Ovary (tissue), 9 donors: ENCODE measurements around the gene ARHGAP45. TPM values are rescaled to one million over a fixed set of nuclear protein-coding genes. Genes with fewer than 3 reads are reported as not detected.

ENCODE experiments used
- DNase-seq, 5 donors: peaks; one replicate each; pipeline ENCODE4 v3.0.0-alpha.2; 2019 to 2020
- H3K27ac ChIP-seq, 2 donors: fragments of 200-600 bp; one replicate each; pipeline versions ENCODE4 v1.5.1 to v1.8.0; 2019 to 2022
- H3K27me3 ChIP-seq: fragments of 200-600 bp; one replicate; pipeline ENCODE4 v1.8.0; 2022
- H3K36me3 ChIP-seq: fragments of 200-600 bp; sonication (generic); one replicate; pipeline ENCODE4 v1.5.1; 2019
- H3K4me1 ChIP-seq: one replicate; pipeline ENCODE4 v1.8.1; 2013; ENCODE audit warnings: mild to moderate bottlenecking, moderate library complexity; ENCODE audit not compliant: insufficient read depth
- H3K4me3 ChIP-seq: fragments of 200-600 bp; sonication (generic); one replicate; pipeline ENCODE4 v1.5.1; 2017
- H3K9me3 ChIP-seq, 2 donors: fragments of 200-600 bp in 1 of 2; sonication (generic) in 1 of 2; one replicate each; pipeline versions ENCODE4 v1.5.1 to v1.8.1; 2013 to 2019; ENCODE audit warnings: mild to moderate bottlenecking in 1 of 2, moderate library complexity in 1 of 2
- EP300 ChIP-seq: sonication (generic); formaldehyde crosslinking; IDR thresholded peaks from one replicate; pipeline ENCODE4 v1.6.1; 2017; ENCODE audit warnings: antibody characterized with exemption
- POLR2A ChIP-seq: fragments of 450-650 bp; IDR thresholded peaks from one replicate; pipeline ENCODE4 v1.6.1; 2017; ENCODE audit warnings: antibody characterized with exemption, mild to moderate bottlenecking, moderate library complexity
- WGBS, 3 donors: extraction: QIAGEN DNeasy Blood & Tissue Kit in 1 of 3; methylation state at CpG; one replicate each; pipeline versions ENCODE4 v1.1.5 to v1.1.7; 2013 to 2017; 5-methylcytosine and 5-hydroxymethylcytosine counted together
- intact Hi-C, 4 donors: fragments of 100-400 bp; cut with DNase I; formaldehyde crosslinking; loops; one replicate each; pipeline versions ENCODE4 v1.11.0 to v1.15.1; 2022 to 2023
- polyA plus RNA-seq, 2 donors: library from polyadenylated mRNA; stranded (reverse); fragments of 200-250 nt in 1 of 2; fragments of 350-450 nt in 1 of 2; fragmentation: Illumina TruSeq in 1 of 2; extraction: RNeasy Lipid Tissue Mini Kit (QIAGEN cat#74804) in 1 of 2; gene quantifications; one replicate each; pipeline ENCODE4 v1.2.3, GENCODE V29; 2013 to 2014
- total RNA-seq, 7 donors: library from RNA; depleted of rRNA in 2 of 7; stranded (reverse); fragments of >200 nt in 2 of 7; fragmentation: NEBNext Ultra II Directional in 3 of 7; extraction: Animal tissue kit (Norgen Biotek cat#: 25700) in 3 of 7; gene quantifications; one replicate each; pipeline versions ENCODE4 v1.1.0 to v1.2.4, GENCODE V29; 2016 to 2023
- TF ChIP-seq, protein P1 (sequence below), 3 donors: fragments of 450-650 bp in 2 of 3; fragments of 200-600 bp in 1 of 3; IDR thresholded peaks; one replicate each; pipeline versions ENCODE4 v1.5.1 to v1.8.0; 2016 to 2022; ENCODE audit warnings: antibody characterized with exemption in 3 of 3, mild to moderate bottlenecking in 1 of 3
- donor health status: DM: no; HTN: no; CAD: no; lungs with moderate emphysema.
- donor health status: DM: no; HTN: no; CAD: no.
- donor health status: Bipolar disorder and iron deficiency.
- donor health status: DM: yes; HTN: yes; CAD: no.
- donor health status: DM: no; HTN: no; CAD: no.
- donor health status: DM: yes; HTN: yes; CAD: no.

ARHGAP45 gene
- total and polyA plus RNA-seq, 9 donors = 1.0 to 10.6 (median 7.0) TPM

DNA sequence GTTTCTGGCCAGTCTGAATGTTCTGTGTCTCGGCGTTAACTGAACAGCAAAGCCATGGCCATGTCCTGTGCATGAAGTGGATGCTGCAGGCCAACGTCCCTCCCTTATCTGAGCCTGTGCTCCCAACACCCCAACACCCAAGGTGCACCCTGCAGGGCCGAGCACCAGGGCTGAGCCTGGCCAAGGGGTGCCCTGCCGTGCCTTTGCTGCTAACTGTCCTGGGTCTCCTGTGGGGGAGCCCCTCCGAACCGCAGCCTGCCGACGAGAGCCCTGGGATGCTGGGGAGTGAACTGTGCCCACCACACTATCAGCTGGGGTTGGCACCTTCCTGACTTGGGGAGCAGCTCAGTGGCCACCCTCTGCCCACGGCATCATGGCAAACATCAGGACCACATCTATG lies 54.4 kb downstream of the ARHGAP45 start:
- Histone ChIP-seq H3K27ac (no peak overlapping the region), H3K4me1 (no peaks in the 10 kb centered on the region), H3K9me3 (no peaks in the 10 kb centered on the region), H3K4me3 (no peak overlapping the region), H3K36me3 (no peaks in the 10 kb centered on the region), H3K27me3 (no peaks in the 10 kb centered on the region)
- intact Hi-C loops = loop anchor here in 1 of 4 donors (5.0 kb wide), 1 partner anchor 66 kb away; no protein-coding TSS in a partner anchor
- DNase-seq = no peak
- TF ChIP-seq, protein P1, sequence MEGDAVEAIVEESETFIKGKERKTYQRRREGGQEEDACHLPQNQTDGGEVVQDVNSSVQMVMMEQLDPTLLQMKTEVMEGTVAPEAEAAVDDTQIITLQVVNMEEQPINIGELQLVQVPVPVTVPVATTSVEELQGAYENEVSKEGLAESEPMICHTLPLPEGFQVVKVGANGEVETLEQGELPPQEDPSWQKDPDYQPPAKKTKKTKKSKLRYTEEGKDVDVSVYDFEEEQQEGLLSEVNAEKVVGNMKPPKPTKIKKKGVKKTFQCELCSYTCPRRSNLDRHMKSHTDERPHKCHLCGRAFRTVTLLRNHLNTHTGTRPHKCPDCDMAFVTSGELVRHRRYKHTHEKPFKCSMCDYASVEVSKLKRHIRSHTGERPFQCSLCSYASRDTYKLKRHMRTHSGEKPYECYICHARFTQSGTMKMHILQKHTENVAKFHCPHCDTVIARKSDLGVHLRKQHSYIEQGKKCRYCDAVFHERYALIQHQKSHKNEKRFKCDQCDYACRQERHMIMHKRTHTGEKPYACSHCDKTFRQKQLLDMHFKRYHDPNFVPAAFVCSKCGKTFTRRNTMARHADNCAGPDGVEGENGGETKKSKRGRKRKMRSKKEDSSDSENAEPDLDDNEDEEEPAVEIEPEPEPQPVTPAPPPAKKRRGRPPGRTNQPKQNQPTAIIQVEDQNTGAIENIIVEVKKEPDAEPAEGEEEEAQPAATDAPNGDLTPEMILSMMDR (IDR thresholded peaks at IDR 0.05) = no peak
- TF ChIP-seq POLR2A = no peak
- no peak for TF ChIP-seq EP300
- WGBS, 3 donors = 85 to 93% (median 89%) methylated on average over 10 of the region's 10 CpGs

- Histone ChIP-seq H3K27ac (no peak overlapping the region), H3K27me3 (no peaks in the 10 kb centered on the region), H3K4me3 (no peak overlapping the region), H3K36me3 (no peaks in the 10 kb centered on the region), H3K9me3 (no peaks in the 10 kb centered on the region), H3K4me1 (no peaks in the 10 kb centered on the region)
- 91 to 94% (median 91%) methylated on average over 63 of the region's 63 CpGs for WGBS, 3 donors
- intact Hi-C loops = loop anchor here in 1 of 4 donors (5.0 kb wide), 1 partner anchor 65 kb away; no protein-coding TSS in a partner anchor
- peak in 1 of 5 donors; percentile 23 for DNase-seq
- TF ChIP-seq, protein P1 (IDR thresholded peaks at IDR 0.05) = no peak
- no peak for TF ChIP-seq EP300
- TF ChIP-seq POLR2A = no peak
Measured at GRCh38 chr19:1122021-1122971, 55.3 kb downstream of the ARHGAP45 start.

DNA sequence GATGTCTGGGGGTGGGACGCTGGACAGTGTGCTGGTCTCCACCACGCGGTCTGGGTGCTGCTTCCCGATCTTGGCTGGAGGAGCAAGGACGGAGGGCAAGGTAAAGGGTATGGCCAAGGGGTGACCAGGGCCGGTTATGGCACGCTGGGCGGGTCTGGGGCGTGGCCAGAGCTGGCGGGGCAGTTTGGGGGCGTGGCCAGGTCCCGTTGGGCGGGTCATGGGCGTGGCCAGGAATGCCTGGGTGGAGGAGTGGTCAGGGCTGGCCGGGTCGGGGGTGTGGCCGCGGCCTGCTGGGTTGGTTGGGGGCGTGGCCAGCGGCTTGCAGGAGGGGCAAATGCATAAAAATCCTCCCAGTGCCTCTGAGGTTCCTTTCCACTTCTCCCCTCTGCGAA lies 56.0 kb downstream of the ARHGAP45 start:
- Histone ChIP-seq H3K9me3 (no peaks in the 10 kb centered on the region), H3K27ac (no peak overlapping the region), H3K36me3 (no peaks in the 10 kb centered on the region), H3K27me3 (no peaks in the 10 kb centered on the region), H3K4me3 (no peak overlapping the region), H3K4me1 (no peaks in the 10 kb centered on the region)
- WGBS, 3 donors = 44 to 61% (median 51%) methylated on average over 21 of the region's 21 CpGs
- DNase-seq = peak in 4 of 5 donors; percentile 52 to 73 (median 67)
- intact Hi-C loops = loop anchor here in 1 of 4 donors (5.0 kb wide), 1 partner anchor 64 kb away; no protein-coding TSS in a partner anchor
- TF ChIP-seq, protein P1 (IDR thresholded peaks at IDR 0.05) = no peak
- no peak for TF ChIP-seq EP300
- TF ChIP-seq POLR2A = no peak

DNA sequence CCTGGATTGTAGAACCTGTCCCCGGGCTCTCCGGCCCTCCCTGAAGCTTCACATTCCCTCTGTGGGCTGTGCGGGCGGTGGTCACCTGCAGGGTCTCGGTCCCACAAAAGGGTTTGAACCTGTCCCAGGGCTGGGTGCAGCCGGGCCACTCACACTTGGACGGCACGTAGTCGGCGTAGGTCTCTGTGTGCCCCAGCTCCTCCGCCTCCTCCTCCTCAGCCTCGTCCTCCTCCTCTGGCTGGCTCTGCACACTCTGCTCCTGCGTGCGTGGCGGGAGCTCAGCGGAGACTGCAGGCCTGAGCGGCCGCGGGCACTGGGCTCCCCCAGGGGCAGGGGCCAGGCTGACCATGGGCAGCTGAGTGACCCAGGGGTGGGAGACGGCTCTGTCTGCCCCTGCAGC lies 56.4 kb downstream of the ARHGAP45 start:
- DNase-seq = no peak
- Histone ChIP-seq H3K4me3 (no peak overlapping the region), H3K9me3 (no peaks in the 10 kb centered on the region), H3K4me1 (no peaks in the 10 kb centered on the region), H3K27ac (no peak overlapping the region), H3K27me3 (no peaks in the 10 kb centered on the region), H3K36me3 (no peaks in the 10 kb centered on the region)
- intact Hi-C loops = loop anchor here in 1 of 4 donors (5.0 kb wide), 1 partner anchor 64 kb away; no protein-coding TSS in a partner anchor
- TF ChIP-seq EP300 (no peak), POLR2A (no peak)
- TF ChIP-seq, protein P1 (IDR thresholded peaks at IDR 0.05) = no peak
- WGBS, 3 donors = 87 to 95% (median 90%) methylated on average over 20 of the region's 20 CpGs
